Measurements from ENCODE around the gene IQCM.

Gene IQCM

GRCh38 chr4:149831656-149832208 is 16.1 kb upstream of the IQCM start:
- no peak for DNase-seq (ENCODE audit: extremely low read depth, low read depth)
- no peak for TF ChIP-seq CTCF (IDR thresholded peaks at IDR 0.05; ENCODE audit: low read depth, low read length)

DNA sequence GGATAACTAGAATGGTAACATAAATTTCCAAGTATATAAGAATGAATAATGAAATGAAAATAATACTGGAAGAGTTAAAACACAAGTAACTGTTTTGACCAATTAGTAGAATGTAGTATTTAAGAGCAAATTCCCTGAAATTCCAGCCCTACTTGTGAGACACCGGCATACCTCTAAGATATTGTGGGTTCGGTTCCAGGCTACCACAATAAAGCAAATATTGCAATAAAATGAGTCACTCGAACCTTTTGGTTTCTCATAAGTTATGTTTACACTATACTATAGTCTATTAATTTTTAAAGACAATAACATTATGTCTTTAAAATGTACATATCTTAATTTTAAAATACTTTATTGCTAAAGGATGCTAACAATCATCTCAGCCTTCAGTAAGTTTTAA is 15.2 kb upstream of the IQCM start:
- DNase-seq (ENCODE audit: extremely low read depth, low read depth) = no peak
- no peak for TF ChIP-seq CTCF (IDR thresholded peaks at IDR 0.05; ENCODE audit: low read depth, low read length)

DNA sequence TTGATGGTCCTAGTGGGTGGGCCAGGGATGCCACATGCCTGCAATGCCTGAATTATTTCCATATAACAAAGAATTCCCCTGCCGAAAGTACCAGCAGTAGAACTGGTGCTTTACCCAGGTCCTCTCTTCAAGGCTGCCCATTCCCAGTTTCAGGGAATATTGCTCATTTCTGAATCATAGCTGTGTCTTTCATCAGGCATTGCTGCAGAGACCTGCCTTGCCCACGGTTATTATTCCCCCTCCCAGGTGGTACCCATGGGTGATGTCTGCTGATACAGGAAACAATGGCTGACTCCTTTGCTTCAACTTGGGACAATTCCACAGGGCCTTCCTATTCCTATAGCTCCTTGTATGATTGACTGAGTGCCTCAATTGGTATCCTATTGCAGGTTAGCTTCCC is 9.7 kb upstream of the IQCM start:
- DNase-seq (ENCODE audit: extremely low read depth, low read depth) = no peak

DNA sequence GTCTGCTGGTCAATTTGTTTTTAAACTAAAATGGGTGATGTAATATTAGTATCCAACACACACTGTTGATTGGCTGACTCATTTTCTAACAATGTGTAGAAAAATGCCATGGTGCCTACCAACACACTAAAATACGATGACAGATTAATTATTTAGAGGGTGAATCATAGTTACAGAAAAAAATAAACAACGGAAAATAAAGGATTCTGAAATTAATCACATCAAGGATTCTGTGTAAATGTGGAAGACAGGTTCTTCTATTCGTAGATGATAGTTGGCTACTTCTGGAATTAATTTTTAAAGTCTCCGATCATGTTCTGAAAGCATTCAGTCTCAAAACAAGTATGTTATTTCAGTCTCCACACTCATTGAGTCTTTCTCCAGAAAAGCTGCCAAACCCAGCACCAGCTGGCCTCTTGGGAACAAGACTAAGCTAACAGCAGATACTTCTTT is 8.2 kb upstream of the IQCM start:
- peak; percentile 62 for DNase-seq (ENCODE audit: extremely low read depth, low read depth)
- TF ChIP-seq CTCF (IDR thresholded peaks at IDR 0.05; ENCODE audit: low read depth, low read length) = no peak

More for the DNA sequence above, 9.7 kb upstream of the IQCM start:
- no peak for TF ChIP-seq CTCF (IDR thresholded peaks at IDR 0.05; ENCODE audit: low read depth, low read length)

DNA sequence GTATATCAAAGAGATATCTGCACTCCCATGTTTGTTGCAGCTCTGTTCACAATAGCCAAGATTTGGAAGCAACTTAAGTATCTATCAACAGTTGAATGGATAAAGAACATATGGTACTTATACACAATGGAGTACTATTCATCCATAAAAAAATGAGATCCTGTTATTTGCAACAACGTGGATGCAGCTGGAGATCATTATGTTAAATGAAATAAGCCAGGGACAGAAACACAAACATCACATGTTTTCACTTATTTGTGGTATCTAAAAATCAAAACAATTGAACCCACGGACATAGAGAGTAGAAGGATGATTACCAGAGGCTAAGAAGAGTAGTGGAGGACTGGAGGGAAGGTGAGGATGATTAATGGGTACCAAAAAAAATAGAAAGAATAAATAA is 14.2 kb downstream of the IQCM start:
- no peak for TF ChIP-seq CTCF (IDR thresholded peaks at IDR 0.05; ENCODE audit: low read depth, low read length)
- DNase-seq (ENCODE audit: extremely low read depth, low read depth) = peak; percentile 57

- no peak for DNase-seq (ENCODE audit: extremely low read depth, low read depth)
- no peak for TF ChIP-seq CTCF (IDR thresholded peaks at IDR 0.05; ENCODE audit: low read depth, low read length)
These were observed 16.1 kb downstream of the IQCM start for GRCh38 chr4:149799546-149799945.

DNA sequence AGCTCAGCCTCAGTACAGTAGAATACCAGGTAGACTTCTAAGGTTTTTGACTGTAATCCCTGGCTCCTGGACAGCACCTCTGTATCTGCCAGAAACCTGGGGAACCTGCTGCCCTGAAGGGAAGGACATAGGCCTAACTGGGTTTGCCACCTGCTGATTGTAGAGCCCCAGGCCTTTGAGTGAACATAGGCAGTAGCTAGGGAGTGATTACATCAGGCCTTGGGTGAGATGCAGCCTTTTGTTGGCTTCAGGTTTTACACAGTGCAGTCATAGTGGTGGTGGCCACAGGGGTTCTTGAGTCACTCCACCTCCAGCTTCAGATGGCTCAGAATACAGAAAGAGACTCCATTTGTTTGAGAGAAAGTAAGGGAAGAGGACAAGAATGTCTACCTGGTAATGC is 19.3 kb downstream of the IQCM start:
- no peak for TF ChIP-seq CTCF (IDR thresholded peaks at IDR 0.05; ENCODE audit: low read depth, low read length)
- no peak for DNase-seq (ENCODE audit: extremely low read depth, low read depth)

All from AG09319 (cell line).